ENCODE measurements around the gene RIMKLA. TPM values are rescaled to one million over a fixed set of nuclear protein-coding genes. Genes with fewer than 3 reads are reported as not detected.

Gene RIMKLA
- total and polyA plus RNA-seq, 2 of the 13 experiments (the other 11 are each of a cell fraction or from before 2014, with no cell fraction given): 2.5 to 3.8 TPM

DNA sequence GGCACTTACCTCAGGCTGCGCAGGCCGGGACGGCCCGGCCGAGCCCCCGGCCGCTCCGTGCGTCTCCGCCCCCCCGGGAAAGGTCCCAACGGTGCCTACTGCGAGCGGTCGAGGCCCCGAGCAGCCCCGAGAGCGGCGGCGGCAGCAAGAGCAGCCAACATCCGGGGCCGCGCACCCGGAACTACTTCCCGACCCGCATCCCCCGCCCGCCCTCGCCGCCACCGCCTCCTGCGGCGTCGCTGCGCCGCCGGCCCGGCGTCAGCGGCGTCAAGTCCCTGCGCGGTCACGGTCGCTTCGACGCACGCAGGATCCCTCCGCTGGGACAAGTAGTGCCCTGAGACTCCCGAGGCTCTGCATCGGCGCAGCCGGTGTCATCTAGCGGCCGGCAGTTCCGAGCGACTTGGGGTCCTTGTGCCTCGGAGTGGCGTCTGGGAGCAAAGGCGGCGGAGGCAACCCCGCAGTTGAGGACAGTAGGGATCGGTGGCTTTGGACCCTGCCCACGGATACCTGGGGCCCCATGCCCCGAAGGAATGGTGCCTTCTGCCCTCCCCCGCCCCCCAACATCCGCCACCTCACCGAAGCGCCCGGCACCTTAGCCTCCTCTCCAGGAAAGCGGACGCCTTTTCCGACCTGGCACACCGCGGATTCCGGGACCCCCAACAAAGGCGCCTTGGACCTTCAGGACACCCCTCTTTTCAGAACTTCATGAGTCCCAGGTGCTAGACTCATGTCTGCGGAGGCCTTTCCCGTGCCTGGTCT, 45.4 kb upstream of the RIMKLA start, which contains the start of gene FOXJ3 (continued):
- TF ChIP-seq, protein P1, sequence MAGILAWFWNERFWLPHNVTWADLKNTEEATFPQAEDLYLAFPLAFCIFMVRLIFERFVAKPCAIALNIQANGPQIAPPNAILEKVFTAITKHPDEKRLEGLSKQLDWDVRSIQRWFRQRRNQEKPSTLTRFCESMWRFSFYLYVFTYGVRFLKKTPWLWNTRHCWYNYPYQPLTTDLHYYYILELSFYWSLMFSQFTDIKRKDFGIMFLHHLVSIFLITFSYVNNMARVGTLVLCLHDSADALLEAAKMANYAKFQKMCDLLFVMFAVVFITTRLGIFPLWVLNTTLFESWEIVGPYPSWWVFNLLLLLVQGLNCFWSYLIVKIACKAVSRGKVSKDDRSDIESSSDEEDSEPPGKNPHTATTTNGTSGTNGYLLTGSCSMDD (CRISPR knock-in tag; IDR thresholded peaks at IDR 0.05): no peak
- TF ChIP-seq ZFYVE20 (CRISPR knock-in tag; IDR thresholded peaks at IDR 0.05; ENCODE audit: borderline replicate concordance, low read depth) (0 out of 2 replicates have a peak, but pooled peaks have one; percentile 53), ZNF354B (CRISPR knock-in tag; IDR thresholded peaks at IDR 0.05) (no peak), MEIS1 (CRISPR knock-in tag; IDR thresholded peaks at IDR 0.05; ENCODE audit: borderline replicate concordance) (no peak), ETV6 (CRISPR knock-in tag; conservative IDR thresholded peaks at IDR 0.05) (peak; percentile 91; the same call in 1 of the 2 replicates), GTF2F1 (IDR thresholded peaks at IDR 0.05; ENCODE audit: low read length) (peak; percentile 59; the same call in 1 of the 2 replicates), ZNF775 (CRISPR knock-in tag; IDR thresholded peaks at IDR 0.05; ENCODE audit: borderline replicate concordance) (no peak), ZNF343 (CRISPR knock-in tag; IDR thresholded peaks at IDR 0.05) (0 out of 2 replicates have a peak, but pooled peaks have one; percentile 65), ZNF253 (CRISPR knock-in tag; IDR thresholded peaks at IDR 0.05; ENCODE audit: borderline replicate concordance) (no peak; the same call in 1 of the 2 replicates), CAMTA2 (CRISPR knock-in tag; IDR thresholded peaks at IDR 0.05; ENCODE audit: borderline replicate concordance) (no peak), ARNTL (CRISPR knock-in tag; IDR thresholded peaks at IDR 0.05) (no peak), ZNF496 (CRISPR knock-in tag; IDR thresholded peaks at IDR 0.05; ENCODE audit: insufficient replicate concordance) (no peak), BRCA1 (CRISPR knock-in tag; IDR thresholded peaks at IDR 0.05) (peak; percentile 82), ZNF274 (CRISPR knock-in tag; IDR thresholded peaks at IDR 0.05) (peak; percentile 84), PHF21A (CRISPR knock-in tag; IDR thresholded peaks at IDR 0.05) (peak; percentile 91), ZNF670 (CRISPR knock-in tag; IDR thresholded peaks at IDR 0.05; ENCODE audit: borderline replicate concordance) (peak; percentile 85; the same call in 1 of the 2 replicates), SP4 (CRISPR knock-in tag; IDR thresholded peaks at IDR 0.05) (peak; percentile 93), ZIK1 (CRISPR knock-in tag; IDR thresholded peaks at IDR 0.05; ENCODE audit: borderline replicate concordance, low read depth) (peak; percentile 86; the same call in 1 of the 2 replicates), ZNF713 (CRISPR knock-in tag; IDR thresholded peaks at IDR 0.05) (no peak), ZSCAN22 (CRISPR knock-in tag; IDR thresholded peaks at IDR 0.05) (no peak), ZNF598 (CRISPR knock-in tag; IDR thresholded peaks at IDR 0.05; ENCODE audit: borderline replicate concordance) (no peak)
- TF ChIP-seq, protein P2, sequence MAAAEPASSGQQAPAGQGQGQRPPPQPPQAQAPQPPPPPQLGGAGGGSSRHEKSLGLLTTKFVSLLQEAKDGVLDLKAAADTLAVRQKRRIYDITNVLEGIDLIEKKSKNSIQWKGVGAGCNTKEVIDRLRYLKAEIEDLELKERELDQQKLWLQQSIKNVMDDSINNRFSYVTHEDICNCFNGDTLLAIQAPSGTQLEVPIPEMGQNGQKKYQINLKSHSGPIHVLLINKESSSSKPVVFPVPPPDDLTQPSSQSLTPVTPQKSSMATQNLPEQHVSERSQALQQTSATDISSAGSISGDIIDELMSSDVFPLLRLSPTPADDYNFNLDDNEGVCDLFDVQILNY (CRISPR knock-in tag; conservative IDR thresholded peaks at IDR 0.05): peak; percentile 66; the same call in 1 of the 2 replicates
- TF ChIP-seq, protein P3, sequence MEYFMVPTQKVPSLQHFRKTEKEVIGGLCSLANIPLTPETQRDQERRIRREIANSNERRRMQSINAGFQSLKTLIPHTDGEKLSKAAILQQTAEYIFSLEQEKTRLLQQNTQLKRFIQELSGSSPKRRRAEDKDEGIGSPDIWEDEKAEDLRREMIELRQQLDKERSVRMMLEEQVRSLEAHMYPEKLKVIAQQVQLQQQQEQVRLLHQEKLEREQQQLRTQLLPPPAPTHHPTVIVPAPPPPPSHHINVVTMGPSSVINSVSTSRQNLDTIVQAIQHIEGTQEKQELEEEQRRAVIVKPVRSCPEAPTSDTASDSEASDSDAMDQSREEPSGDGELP (IDR thresholded peaks at IDR 0.05; ENCODE audit: borderline replicate concordance, low read depth): peak; percentile 69; the same call in 1 of the 2 replicates
- TF ChIP-seq, protein P4, sequence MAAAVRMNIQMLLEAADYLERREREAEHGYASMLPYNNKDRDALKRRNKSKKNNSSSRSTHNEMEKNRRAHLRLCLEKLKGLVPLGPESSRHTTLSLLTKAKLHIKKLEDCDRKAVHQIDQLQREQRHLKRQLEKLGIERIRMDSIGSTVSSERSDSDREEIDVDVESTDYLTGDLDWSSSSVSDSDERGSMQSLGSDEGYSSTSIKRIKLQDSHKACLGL (CRISPR knock-in tag; IDR thresholded peaks at IDR 0.05): peak; percentile 77; the same call in 1 of the 2 replicates

Data from HepG2 (cell line).